DMS79 treated with DMSO at 0.1 percent for 48 hours (cell line): ENCODE results near the gene GAL.

Source experiments
- DNase-seq: peaks from one replicate; lab custom pipeline; 2025; lab: John Stamatoyannopoulos, UW

GAL gene

DNA sequence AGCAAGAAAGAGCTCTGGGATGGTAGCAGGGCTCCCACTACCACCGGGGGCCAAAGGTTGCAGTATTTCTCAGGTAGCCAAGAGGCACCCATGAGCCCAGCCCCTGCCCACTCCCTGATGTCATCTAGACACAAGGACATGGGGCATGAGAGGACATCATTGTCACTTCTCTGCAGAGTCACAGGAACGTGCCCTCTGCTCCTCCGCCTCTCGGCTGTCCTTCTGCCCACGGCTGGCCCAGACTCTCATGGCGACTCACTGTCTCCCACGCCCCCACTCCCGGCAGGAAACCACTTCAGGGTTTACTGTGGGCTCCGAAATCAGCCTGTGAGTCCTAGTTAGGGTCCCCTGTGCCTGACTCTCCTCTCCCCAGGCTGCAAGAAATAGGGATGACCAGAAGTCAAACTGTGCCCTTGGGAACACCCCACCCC lies 1.8 kb upstream of the GAL start:
- no peak for DNase-seq

DNA sequence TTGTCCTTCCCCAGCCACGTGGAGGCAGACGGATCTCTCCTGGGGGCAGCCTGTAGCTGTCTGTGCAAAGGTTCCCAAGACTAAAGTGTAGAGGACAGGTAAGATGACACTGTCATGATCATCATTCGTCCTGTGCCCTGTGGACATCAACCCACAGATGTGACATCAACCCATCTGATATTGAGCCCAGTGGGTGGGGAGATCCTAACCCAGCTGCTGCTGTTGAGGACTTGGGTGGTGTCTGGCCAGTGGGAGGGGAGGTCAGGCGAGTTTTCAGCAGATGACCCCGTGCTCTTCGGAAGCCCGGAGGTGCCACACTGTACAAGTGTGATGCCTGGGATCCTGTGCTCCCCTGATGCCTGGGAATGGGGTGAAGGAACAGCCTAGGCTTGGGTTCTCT lies 1.2 kb upstream of the GAL start:
- DNase-seq: no peak

DNA sequence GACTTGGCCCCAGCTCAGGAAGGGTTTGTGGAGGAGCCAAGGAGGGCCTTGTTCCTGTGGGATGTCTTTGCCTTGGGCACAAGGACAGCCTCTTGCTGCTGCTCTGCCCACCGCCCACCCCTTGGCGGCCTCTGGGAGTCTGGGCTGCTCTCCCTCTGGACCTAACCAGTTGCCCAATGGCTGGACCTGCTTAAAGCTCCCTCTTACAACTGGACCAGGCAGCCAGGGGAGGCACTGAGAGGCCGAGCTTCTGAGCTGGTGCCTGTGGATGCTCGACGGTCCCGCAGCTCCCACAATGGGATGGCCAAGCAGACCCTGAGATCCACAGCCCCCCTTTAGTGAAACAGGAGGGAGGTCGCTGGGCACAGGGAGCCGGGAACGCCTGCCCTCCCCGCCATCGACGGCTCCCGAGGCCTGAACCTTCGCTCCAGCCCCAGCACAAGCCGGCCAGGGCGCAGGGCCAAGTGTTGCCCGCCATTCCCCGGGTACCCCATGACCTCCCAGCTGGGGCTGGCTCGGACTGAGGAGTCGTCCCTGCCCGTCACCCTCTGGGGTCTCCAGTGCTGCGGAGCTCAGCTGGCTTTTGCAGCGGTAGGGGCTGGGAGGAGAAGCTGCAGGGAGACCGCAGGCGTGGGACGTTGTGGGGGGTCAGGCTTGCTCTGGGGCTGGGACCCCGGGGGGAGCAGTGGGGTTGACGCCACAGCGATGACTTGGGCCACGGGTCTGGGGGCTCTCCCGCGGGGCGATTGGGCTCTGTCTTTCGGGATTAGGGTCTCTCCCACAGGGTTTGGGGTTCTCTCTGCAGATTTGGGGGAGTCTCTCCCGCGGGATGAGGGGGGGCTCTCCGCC lies 584 bp upstream of the GAL start:
- DNase-seq: no peak

DNA sequence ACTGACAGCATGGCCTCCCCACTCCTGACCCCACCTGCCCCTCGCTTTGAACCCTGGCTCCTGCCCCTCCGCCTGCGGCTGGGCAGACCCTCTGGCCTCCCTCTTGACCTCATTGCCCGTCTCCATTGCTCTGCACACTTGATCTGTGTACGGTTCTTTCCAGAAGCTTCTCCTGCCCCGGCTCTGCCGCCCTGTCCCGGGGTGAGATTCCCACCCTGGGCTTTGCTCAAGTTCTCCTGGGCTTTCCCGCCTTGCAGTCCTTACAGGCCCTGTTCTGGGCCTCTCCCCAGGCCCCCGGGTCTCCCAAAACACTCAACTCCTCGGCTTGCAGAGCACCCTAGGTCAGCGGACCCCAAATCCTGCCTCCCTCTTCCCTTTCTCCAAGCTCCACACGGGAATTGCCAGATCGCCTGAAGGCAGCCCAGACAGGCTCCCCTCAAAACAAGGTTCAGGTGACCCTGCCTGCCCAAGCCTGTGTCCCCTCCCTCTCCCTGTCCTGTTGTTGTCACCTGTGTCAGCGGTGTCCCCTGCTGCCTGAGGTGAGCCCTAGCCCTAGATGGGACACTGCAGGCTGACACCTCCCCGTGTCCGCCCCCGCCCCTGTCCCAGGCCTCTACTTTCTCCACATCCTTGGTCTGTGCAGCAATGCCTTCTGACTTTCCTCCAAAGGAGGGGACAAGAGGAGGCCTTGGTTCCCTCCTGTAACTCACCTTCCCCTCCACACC lies 1.5 kb downstream of the GAL start:
- DNase-seq: no peak

DNA sequence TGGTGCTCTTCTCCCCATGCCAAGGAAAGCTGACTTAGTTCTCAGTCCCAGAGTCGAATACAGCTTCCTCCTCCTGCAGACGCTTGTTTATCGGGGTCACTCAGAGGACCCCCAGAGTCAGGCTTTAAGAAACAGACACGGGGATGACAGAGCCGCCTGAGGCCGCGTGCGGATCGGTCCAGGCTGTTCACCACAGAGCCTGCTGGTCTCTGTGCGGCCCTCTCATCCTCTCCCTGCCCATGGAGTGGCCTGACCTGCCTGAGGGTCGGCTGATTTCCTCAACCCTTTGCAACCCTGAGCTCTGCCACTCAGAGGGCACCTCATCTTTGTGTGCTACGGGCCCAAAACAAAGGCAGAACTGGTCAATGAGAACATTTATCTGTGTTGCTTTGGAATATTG lies 2.1 kb downstream of the GAL start:
- no peak for DNase-seq

DNA sequence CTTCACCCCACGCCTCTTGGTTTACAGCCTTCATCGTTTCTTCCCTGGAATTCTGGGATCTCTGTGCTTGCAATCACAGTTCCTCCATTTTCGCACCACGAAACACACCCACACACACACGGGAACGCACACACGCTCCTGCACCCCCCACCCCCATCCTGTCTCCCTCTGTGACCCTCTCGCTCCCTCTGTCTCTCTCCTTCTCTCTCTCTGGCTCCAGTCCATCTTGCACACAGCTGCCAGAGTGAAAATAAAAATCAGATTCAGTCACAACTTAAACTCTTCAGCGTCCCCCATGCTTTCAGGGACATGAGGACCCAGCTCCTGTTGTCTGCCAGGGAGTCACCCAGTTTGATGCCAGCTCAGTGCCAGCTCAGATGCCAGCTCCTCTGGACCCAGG lies 3.0 kb downstream of the GAL start:
- DNase-seq: no peak

DNA sequence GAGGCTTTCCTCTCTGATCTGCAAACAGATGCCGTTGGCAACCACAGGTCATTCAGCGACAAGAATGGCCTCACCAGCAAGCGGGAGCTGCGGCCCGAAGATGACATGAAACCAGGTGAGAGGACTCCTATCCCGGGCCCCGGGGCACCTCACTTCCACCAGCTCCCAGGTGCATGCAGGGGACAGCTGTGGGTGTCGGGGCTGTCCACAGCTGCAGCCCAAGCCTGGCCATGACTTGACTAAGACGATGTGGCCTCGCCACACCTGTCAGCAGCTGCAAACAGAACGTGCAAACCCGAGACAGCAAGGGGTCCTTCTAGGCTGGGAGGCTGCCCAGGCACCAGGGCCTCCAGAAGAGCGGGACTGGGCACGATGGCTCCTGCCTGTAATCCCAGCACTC lies 3.6 kb downstream of the GAL start:
- DNase-seq: no peak

DNA sequence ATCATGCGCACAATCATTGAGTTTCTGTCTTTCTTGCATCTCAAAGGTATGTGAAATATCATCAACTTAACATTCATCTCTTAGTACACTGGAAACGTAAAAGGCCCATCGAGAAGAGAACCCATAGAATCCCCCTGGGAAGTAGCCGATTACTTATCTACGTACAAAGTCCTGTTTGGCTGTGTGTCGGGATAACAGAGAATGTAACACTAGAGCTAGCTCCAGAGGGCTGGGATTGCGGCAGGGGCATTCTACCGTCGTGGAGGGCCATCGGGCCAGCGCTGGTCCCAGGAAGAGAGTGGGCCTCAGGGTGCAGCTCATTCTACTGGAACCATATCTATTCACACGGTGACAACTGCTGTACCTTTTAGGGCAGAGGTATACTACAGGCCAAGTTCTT lies 4.5 kb downstream of the GAL start:
- no peak for DNase-seq

DNA sequence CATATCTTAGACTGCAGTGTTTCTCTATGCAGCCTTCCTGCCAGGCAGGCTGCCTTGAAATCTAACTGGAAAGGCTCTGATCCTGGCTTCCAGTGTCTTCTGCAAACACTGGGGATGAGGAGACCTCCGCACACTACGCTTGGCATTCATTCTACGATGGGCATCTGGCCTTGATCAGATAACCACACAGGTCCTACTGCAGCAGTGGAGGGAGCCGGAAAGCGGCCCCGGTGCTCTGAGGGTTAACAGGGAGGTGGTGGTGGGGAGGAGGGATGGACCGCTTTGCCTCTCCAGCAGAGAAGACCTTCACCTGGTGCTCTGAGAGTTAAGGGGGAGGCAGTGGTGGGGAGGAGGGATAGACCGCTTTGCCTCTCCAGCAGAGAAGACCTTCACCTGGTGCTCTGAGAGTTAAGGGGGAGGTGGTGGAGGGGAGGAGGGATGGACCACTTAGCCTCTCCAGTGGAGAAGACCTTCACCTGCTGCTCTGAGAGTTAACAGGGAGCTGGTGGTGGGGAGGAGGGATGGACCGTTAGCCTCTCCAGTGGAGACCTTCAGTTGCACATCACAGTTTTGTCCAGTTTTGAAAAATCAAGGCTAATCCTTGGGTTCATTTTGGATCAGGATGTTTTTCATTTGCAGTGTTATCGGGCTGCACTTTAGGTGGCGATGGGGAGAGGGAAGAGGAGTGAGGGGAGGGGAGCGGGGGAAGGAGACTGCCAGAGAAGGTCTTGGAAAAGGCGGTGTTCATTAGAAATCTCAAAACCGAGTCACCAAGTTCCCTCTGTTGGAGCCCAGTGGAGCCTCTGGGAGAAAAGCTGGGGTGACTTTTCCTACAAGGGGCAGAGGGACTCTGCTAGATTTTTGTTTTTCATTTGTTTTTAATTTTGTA lies 5.6 kb downstream of the GAL start:
- DNase-seq: no peak

DNA sequence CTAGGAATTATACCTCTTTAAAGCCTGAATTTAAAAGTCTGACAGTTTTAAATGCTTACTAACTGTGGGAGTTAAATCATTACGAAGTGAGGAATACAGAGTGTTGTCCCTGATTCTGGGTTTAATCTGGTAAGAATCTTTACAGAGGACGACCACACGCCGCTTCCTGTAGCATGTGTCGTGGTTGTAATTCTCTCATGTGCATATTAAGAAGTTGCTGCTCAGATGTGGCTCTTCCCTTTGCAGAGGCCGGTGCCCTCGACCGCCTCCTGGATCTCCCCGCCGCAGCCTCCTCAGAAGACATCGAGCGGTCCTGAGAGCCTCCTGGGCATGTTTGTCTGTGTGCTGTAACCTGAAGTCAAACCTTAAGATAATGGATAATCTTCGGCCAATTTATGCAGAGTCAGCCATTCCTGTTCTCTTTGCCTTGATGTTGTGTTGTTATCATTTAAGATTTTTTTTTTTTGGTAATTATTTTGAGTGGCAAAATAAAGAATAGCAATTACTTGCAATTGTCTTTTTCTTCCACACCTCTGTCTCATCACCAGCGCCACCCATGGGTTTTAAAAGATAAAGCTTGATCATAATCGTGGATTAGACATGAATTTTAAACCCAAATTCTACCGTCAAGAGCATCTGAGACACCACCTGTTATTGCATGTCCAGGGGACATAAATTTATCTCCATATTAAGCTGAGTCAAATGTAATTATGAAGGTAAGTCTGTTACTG lies 6.5 kb downstream of the GAL start:
- DNase-seq: no peak

DNA sequence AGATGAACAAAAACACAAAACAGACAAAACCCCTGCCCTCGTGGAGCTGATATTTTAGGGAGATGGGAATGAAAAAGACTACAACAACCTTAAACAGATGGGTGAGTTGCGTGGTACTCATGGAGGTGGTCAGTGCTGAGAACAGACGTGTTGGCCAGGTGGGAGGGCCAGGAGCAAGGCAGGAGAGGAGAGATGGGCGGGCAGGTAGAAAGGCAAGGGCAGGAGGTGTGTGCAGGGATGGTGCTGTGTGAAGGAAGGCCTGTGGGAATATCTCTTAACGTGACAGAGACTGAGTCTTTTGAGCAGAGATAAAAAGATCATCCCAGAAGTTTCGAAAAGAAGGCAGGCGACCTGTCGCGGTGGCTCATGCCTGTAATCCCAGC lies 7.0 kb downstream of the GAL start:
- no peak for DNase-seq

DNA sequence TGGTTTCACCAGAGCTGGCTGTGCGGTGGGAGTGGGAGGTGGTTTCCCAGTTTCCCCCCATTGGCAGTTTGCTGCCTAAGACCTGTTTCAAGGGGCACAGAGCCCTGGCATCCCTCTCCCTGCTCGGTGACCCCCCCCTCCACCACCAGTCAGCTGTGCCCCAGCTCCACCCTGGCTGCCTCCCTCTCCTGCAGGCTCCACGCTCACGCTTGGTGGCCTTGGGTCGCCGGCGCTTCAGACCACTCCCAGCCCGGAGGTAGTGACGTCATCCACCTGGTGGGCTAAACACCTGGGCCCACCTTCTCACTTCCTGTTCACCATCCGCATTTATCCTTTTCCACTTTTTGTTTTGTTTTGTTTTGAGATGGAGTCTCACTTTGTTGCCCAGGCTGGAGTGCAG lies 7.8 kb downstream of the GAL start:
- no peak for DNase-seq

DNA sequence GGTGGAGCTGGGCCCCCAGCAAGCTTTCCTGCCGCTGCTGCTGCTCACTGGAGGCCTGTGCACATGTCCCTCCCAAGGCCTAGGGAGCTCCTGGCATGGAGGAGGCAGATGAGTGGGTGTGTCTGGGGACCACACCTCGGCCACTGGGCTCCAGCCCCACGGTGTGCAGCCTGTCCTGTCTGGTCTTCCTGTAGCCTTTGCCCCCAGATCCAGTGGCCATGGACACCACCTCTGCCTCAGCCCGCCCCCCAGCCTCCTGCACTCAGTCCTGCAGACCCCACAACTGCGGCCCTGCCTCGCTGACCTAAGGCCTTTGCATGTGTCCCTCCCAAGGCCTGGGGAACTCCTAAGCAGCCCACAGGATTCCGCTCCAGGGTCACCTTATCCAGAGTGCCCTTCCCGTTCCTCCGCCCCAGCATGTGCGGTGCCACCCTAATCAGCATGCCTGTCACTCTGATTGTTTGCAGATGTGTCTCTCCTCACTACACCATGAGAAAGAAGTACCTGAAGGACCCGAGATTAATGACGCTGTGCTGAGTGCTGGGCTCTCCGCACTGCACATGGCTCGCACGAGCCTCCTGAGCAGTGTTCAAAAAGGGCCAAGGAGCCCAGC lies 8.6 kb downstream of the GAL start:
- DNase-seq: no peak

DNA sequence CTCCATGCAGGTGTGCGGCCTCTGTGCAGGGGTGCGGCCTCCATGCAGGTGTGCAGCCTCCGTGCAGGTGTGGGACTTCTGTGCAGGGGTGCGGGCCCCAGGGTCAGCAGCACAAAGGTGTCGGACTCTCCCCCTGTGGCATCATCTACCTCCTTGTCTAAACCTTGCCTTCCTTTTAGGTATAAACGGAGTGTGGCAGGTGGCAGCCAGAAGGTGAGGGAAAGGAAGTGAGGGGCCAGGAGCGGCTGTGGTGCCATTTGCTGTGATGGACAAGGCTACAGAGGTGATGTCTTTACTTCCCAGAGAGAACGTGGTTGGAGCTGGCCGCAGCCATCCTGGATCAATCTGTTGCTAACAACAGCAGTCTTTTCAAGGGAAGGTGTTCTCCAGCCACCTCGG lies 9.1 kb downstream of the GAL start:
- no peak for DNase-seq

DNA sequence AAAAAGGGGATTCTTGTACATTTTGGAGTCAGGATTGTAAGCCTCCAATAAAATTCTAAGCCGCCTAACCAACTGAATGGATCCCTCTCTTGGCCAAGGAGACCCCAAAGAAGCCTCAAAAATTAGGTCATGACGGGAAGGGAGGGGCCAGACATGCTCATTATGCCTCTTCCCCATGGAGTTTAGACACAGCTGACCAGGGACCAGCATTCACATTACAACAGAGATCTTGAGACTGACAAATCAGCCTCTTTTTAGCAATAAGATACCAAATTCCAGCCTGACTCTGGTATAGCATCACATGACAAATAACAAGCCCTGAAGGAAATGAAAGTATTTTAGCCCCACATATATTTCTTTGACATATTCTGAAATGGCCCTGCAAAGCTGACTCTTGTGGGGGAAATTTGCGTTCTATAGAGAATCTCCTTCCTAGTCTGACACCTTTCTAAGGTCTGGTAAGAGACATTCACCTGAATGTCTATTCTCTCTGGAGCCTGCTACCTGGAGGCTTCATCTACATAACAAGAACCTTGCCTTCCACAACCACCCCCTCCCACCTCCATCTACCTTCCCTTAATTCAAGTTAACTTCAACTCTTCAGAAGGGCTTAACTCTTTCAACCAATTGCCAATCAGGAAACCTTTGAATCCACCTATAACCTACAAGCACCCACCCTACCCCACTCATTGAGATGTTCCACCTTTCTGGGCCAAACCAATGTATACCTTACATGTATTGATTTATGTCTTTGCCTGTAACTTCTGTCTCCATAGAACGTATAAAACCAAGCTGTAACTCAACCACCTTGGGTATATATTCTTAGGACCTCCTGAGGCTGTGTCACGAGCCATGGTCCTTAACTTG lies 10.3 kb downstream of the GAL start:
- DNase-seq: no peak

DNA sequence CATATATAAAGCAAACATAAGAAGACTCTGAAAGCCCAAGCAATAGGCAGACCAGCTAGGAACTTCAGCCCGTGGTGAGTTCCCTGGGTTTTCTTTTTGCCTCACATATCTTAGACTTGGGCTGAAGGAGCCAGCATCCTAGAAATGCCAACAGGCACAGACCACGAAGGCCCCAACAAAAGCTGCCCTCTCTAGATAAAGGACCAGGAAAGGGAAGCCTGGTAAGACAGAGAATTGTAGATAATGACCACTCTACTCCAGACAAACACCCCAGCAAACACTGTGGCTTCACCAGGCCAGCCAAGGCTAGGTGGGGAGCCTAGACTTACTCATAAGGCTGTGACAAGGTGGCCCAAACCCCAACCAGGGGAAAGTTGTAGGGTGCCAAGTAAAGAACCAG lies 11.2 kb downstream of the GAL start:
- no peak for DNase-seq

DNA sequence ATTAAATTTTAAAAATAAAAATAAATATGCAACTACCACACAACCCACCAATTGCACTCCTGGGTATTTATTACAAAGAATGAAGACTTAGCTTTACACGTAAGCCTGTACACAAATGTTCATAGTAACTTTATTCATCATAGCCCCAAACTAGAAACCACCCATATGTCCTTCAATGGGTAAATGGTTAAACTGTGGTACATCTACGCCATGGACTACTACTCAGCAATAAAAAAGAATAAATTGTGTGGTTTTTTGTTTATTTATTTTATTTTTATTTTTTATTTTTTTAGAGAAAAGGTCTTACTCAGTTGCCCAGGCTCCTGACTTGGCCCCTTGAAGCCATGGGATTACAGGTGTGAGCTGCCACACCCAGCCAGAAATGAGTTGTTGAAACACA lies 14.6 kb downstream of the GAL start:
- no peak for DNase-seq

DNA sequence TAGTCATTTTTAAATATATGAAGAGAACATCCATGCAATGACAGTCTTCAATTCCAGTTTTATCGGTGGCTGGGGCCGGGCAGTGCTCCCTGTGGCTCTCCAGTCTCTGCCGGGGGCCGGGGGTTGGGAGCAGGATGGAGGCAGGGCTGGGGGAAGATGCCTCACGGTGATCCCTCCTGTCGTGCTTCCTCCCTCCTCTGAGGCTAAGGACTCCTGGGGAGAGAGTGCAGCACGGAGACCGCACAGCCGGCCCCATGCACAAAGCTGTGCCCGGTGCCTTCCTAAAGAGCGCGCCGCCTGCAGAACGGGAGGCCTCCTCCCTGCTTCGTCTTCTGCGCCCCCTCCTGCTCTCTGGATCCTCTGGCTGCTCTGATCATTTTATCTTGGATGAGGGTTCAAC lies 20.5 kb downstream of the GAL start:
- no peak for DNase-seq

DNA sequence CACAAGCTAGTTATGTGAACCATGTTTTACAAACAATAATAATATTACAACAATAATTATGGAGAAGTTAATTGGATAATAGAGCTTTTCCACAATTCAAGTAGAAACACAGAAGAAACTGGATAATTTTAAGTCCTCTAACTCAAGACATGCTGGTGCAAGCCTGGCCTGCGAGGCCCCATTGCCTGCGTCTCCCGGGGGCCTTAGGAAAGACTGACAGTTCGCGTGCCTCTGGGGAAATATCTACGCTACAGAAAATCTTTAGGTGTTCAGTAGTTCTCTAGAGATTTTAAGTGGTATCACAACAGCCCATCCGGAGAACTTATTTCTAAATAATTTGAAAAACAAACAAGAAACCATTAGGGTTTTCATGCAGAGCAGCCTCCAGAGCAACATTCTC lies 23.2 kb downstream of the GAL start:
- DNase-seq: no peak

DNA sequence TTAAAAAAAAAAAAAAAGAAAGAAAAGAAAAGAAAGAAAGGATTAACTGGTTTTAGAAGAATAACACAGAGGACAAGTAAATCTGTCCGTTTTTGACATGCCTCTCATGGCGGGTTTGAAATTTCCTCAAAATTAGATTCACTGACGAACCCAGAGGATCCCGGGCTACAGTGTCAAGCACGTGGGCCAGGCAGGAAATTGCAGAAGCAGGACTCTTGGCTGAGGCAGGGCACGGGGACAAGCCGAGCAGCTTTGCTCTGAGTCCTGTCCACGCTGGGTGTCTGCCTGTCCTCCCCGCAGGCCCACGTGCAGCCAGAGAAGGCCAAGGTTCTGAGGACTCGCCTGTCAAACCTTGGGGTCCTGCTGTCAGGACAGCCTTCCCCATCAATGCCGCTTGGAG lies 24.7 kb downstream of the GAL start:
- DNase-seq: no peak

DNA sequence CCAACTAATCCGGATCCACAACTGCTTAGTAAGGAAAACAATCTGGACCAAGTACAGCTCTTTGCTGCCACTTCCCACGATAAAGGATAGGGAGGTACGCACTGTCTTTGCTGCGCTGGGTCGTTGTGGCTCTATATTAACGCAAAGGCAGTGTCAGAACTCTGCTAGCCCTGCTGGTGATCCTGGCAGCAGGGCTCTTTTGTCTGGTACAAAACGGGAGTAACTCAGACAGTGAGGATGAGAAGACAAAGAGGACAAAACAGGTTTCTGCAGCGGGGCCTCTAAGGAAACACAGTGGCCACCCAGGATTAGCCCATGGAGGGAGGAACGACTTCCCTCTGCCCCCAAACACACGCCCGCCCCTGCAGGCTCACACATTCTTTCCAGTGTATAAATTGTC lies 26.1 kb downstream of the GAL start:
- no peak for DNase-seq
